ENCODE measurements around the gene ZPR1. TPM values are rescaled to one million over a fixed set of nuclear protein-coding genes. Genes with fewer than 3 reads are reported as not detected.
A peak's percentile ranks its signal among the peaks of the same experiment; 100 is the strongest.

The ZPR1 gene
- total RNA-seq, 1 experiment from 2014 or later = 105 TPM

GRCh38 chr11:116821050-116821918, 33.5 kb upstream of the ZPR1 start:
- ChIA-PET POLR2A (interaction anchor here (0.9 to 1.3 kb wide), 3 partner anchors 12 to 33 kb away, joined by 3 to 4 read pairs (median 3); partner anchors contain the start of gene ZPR1), CTCF (interaction anchor here (1.2 to 2.5 kb wide), 3 partner anchors 15 to 195 kb away, joined by 3 to 16 read pairs (median 5); partner anchors contain the start of gene APOA1)
- intact Hi-C loops (cut with micrococcal nuclease) = no loop called here
- no TSS peak for BruUV-seq (replicated peaks)
- no peak for DNase-seq (ENCODE audit: unreplicated experiment)
- H3K36me3 Mint-ChIP-seq (ENCODE audit: insufficient read depth, unreplicated experiment) = no peaks in the 10 kb centered on the region
- no peaks in the 10 kb centered on the region for H3K4me1 Mint-ChIP-seq (ENCODE audit: insufficient read depth, unreplicated experiment)
- no peaks in the 10 kb centered on the region for H3K9me3 Mint-ChIP-seq (ENCODE audit: unreplicated experiment)
- H3K27me3 Mint-ChIP-seq (ENCODE audit: insufficient read depth, unreplicated experiment) = no peaks in the 10 kb centered on the region
- no peak for TF ChIP-seq CTCF (IDR thresholded peaks at IDR 0.05; ENCODE audit: unreplicated experiment)
- no peak overlapping the region for H3K27ac Mint-ChIP-seq (ENCODE audit: low read depth, unreplicated experiment)
- no peak overlapping the region for H3K4me3 Mint-ChIP-seq (ENCODE audit: unreplicated experiment)

GRCh38 chr11:116819049-116819448, 31.2 kb upstream of the ZPR1 start:
- no TSS peak for BruUV-seq (replicated peaks)
- Mint-ChIP-seq H3K4me3 (ENCODE audit: unreplicated experiment) (no peak overlapping the region), H3K4me1 (ENCODE audit: insufficient read depth, unreplicated experiment) (no peaks in the 10 kb centered on the region), H3K27ac (ENCODE audit: low read depth, unreplicated experiment) (no peak overlapping the region), H3K9me3 (ENCODE audit: unreplicated experiment) (no peaks in the 10 kb centered on the region), H3K36me3 (ENCODE audit: insufficient read depth, unreplicated experiment) (no peaks in the 10 kb centered on the region), H3K27me3 (ENCODE audit: insufficient read depth, unreplicated experiment) (no peaks in the 10 kb centered on the region)
- DNase-seq (ENCODE audit: unreplicated experiment) = no peak
- ChIA-PET CTCF (interaction anchor here (0.7 kb wide), 1 partner anchor 602 kb away, joined by 3 read pairs; no protein-coding TSS in a partner anchor), POLR2A (no interaction called here)
- no peak for TF ChIP-seq CTCF (IDR thresholded peaks at IDR 0.05; ENCODE audit: unreplicated experiment)
- intact Hi-C loops (cut with micrococcal nuclease) = no loop called here

- Mint-ChIP-seq H3K27me3 (ENCODE audit: insufficient read depth, unreplicated experiment) (no peaks in the 10 kb centered on the region), H3K9me3 (ENCODE audit: unreplicated experiment) (no peaks in the 10 kb centered on the region), H3K4me3 (ENCODE audit: unreplicated experiment) (no peak overlapping the region), H3K4me1 (ENCODE audit: insufficient read depth, unreplicated experiment) (peaks cover 6% of the 10 kb centered on the region), H3K36me3 (ENCODE audit: insufficient read depth, unreplicated experiment) (peaks cover 7% of the 10 kb centered on the region), H3K27ac (ENCODE audit: low read depth, unreplicated experiment) (no peak overlapping the region)
- no peak for DNase-seq (ENCODE audit: unreplicated experiment)
- BruUV-seq (replicated peaks) = no TSS peak
- TF ChIP-seq CTCF (IDR thresholded peaks at IDR 0.05; ENCODE audit: unreplicated experiment) = no peak
- POLR2A ChIA-PET = no interaction called here
- intact Hi-C loops (cut with micrococcal nuclease) = no loop called here
- CTCF ChIA-PET = no interaction called here
These were observed 26.7 kb upstream of the ZPR1 start for GRCh38 chr11:116814502-116814901.

GRCh38 chr11:116813781-116814471, 26.1 kb upstream of the ZPR1 start:
- POLR2A ChIA-PET = interaction anchor here (0.9 kb wide), 1 partner anchor 41 kb away, joined by 4 read pairs; the partner anchor contains the start of gene BUD13
- peaks cover 10% of the 10 kb centered on the region for H3K4me1 Mint-ChIP-seq (ENCODE audit: insufficient read depth, unreplicated experiment)

More at GRCh38 chr11:116813781-116814471, 26.1 kb upstream of the ZPR1 start:
- CTCF ChIA-PET = interaction anchor here (0.6 to 1.6 kb wide), 3 partner anchors 16 to 23 kb away, joined by 3 to 6 read pairs (median 3); no protein-coding TSS in a partner anchor
- H3K4me3 Mint-ChIP-seq (ENCODE audit: unreplicated experiment) = no peak overlapping the region
- TF ChIP-seq CTCF (IDR thresholded peaks at IDR 0.05; ENCODE audit: unreplicated experiment) = no peak
- DNase-seq (ENCODE audit: unreplicated experiment) = no peak
- BruUV-seq (replicated peaks) = no TSS peak
- intact Hi-C loops (cut with micrococcal nuclease) = no loop called here
- peak overlapping the region; percentile 35 for H3K27ac Mint-ChIP-seq (ENCODE audit: low read depth, unreplicated experiment)
- no peaks in the 10 kb centered on the region for H3K27me3 Mint-ChIP-seq (ENCODE audit: insufficient read depth, unreplicated experiment)
- H3K9me3 Mint-ChIP-seq (ENCODE audit: unreplicated experiment) = no peaks in the 10 kb centered on the region
- H3K36me3 Mint-ChIP-seq (ENCODE audit: insufficient read depth, unreplicated experiment) = peaks cover 13% of the 10 kb centered on the region
